Measurements from ENCODE around the gene MASP1.

DNA sequence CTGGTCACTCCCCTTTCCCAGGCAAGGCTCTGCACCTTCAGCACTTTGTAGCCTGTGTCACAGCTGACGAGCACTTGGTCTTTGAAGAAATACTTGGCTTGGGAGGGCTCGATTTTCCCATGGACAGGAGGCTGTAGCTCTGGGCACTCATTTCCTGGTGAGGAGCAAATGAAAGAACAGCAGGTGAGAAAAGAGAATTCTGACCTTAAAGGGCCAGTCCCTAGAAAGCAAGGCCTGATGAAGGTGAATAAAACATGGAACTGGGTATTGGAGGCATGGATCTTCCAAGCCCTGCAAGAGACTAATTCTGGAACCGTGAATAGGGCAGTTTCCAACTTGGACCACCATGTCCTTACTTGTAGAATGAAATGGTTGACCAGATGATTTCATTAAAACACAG, 39.9 kb downstream of the MASP1 start:
- TF ChIP-seq, protein P1, sequence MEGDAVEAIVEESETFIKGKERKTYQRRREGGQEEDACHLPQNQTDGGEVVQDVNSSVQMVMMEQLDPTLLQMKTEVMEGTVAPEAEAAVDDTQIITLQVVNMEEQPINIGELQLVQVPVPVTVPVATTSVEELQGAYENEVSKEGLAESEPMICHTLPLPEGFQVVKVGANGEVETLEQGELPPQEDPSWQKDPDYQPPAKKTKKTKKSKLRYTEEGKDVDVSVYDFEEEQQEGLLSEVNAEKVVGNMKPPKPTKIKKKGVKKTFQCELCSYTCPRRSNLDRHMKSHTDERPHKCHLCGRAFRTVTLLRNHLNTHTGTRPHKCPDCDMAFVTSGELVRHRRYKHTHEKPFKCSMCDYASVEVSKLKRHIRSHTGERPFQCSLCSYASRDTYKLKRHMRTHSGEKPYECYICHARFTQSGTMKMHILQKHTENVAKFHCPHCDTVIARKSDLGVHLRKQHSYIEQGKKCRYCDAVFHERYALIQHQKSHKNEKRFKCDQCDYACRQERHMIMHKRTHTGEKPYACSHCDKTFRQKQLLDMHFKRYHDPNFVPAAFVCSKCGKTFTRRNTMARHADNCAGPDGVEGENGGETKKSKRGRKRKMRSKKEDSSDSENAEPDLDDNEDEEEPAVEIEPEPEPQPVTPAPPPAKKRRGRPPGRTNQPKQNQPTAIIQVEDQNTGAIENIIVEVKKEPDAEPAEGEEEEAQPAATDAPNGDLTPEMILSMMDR (optimal IDR thresholded peaks at IDR 0.05 in 1 of 3, IDR thresholded peaks at IDR 0.05 in 1 of 3, conservative IDR thresholded peaks at IDR 0.05 in 1 of 3; ENCODE audit: extremely low read depth in 1 of 3, insufficient read depth in 2 of 3, low read length in 3 of 3): no peak
- no peak for TF ChIP-seq EZH2 (IDR thresholded peaks at IDR 0.05; ENCODE audit: low read length)
